Activated CD4-positive, CD25-positive, alpha-beta regulatory T cell treated with anti-CD3 and anti-CD28 coated beads, Interleukin-2, amount 50 U/mL, for 16 hours (primary cell): ENCODE data around the gene SIT1.
A peak's percentile ranks its signal among the peaks of the same experiment; 100 is the strongest.
"Not testable (repeated sequence)": the region's sequence is repeated elsewhere in the genome, so short reads cannot be mapped to it uniquely, and the experiment has no call there.

Experiments
- DNase-seq: peaks from one replicate; pipeline ENCODE4 v3.0.0-alpha.2; 2020; ENCODE audit warnings: low read depth, low spot score

Gene SIT1

GRCh38 chr9:35637427-35637955 lies 13.2 kb downstream of the SIT1 start:
- DNase-seq, result not testable (repeated sequence)

GRCh38 chr9:35636877-35637246 lies 13.9 kb downstream of the SIT1 start:
- not testable (repeated sequence) for DNase-seq

GRCh38 chr9:35636135-35636876 lies 14.4 kb downstream of the SIT1 start:
- no peak for DNase-seq

GRCh38 chr9:35635730-35636129 lies 15.0 kb downstream of the SIT1 start:
- no peak for DNase-seq

- DNase-seq, result no peak
These were observed 21.1 kb downstream of the SIT1 start for GRCh38 chr9:35629597-35629996.

GRCh38 chr9:35628389-35628991 lies 22.2 kb downstream of the SIT1 start:
- DNase-seq, result no peak

- DNase-seq, result no peak
These were observed 23.2 kb downstream of the SIT1 start for GRCh38 chr9:35627575-35627974.

GRCh38 chr9:35619800-35620158 lies 31.0 kb downstream of the SIT1 start:
- DNase-seq, result no peak

- no peak for DNase-seq
These were observed 31.6 kb downstream of the SIT1 start for GRCh38 chr9:35618854-35619799.

GRCh38 chr9:35618325-35618727 lies 32.4 kb downstream of the SIT1 start, which contains the start of gene CD72:
CD72 (minus strand) TSS chr9:35618413; CDS start chr9:35618303, 110 bp downstream.
- no peak for DNase-seq

GRCh38 chr9:35617548-35617947 lies 33.2 kb downstream of the SIT1 start:
- no peak for DNase-seq

GRCh38 chr9:35616681-35617459 lies 33.9 kb downstream of the SIT1 start:
- DNase-seq, result no peak

- no peak for DNase-seq
These were observed 34.6 kb downstream of the SIT1 start for GRCh38 chr9:35615981-35616680.

GRCh38 chr9:35612843-35613242 lies 37.9 kb downstream of the SIT1 start:
- no peak for DNase-seq

- not testable (repeated sequence) for DNase-seq
These were observed 38.7 kb downstream of the SIT1 start for GRCh38 chr9:35612066-35612465.

- peak; percentile 29 for DNase-seq
These were observed 39.4 kb downstream of the SIT1 start for GRCh38 chr9:35611230-35611797.

- no peak for DNase-seq
These were observed 40.9 kb downstream of the SIT1 start for GRCh38 chr9:35609820-35610163.

- no peak for DNase-seq
These were observed 41.5 kb downstream of the SIT1 start for GRCh38 chr9:35609001-35609819.

- no peak for DNase-seq
These were observed 42.5 kb downstream of the SIT1 start for GRCh38 chr9:35608221-35608620.
